Stimulated activated CD4-positive, alpha-beta T cell treated with anti-CD3 and anti-CD28 coated beads, Interleukin-1b, Interleukin-23, amount 100 ng/mL, for 1 hour (primary cell): ENCODE measurements around the gene MYO1C.
A peak's percentile ranks its signal among the peaks of the same experiment; 100 is the strongest.
"Not testable (repeated sequence)": the region's sequence is repeated elsewhere in the genome, so short reads cannot be mapped to it uniquely, and the experiment has no call there.

Source experiments
- DNase-seq, 2 donors: peaks; one replicate each; pipeline ENCODE4 v3.0.0-alpha.2; 2020; ENCODE audit warnings: low read depth in 2 of 2

The MYO1C gene, protein sequence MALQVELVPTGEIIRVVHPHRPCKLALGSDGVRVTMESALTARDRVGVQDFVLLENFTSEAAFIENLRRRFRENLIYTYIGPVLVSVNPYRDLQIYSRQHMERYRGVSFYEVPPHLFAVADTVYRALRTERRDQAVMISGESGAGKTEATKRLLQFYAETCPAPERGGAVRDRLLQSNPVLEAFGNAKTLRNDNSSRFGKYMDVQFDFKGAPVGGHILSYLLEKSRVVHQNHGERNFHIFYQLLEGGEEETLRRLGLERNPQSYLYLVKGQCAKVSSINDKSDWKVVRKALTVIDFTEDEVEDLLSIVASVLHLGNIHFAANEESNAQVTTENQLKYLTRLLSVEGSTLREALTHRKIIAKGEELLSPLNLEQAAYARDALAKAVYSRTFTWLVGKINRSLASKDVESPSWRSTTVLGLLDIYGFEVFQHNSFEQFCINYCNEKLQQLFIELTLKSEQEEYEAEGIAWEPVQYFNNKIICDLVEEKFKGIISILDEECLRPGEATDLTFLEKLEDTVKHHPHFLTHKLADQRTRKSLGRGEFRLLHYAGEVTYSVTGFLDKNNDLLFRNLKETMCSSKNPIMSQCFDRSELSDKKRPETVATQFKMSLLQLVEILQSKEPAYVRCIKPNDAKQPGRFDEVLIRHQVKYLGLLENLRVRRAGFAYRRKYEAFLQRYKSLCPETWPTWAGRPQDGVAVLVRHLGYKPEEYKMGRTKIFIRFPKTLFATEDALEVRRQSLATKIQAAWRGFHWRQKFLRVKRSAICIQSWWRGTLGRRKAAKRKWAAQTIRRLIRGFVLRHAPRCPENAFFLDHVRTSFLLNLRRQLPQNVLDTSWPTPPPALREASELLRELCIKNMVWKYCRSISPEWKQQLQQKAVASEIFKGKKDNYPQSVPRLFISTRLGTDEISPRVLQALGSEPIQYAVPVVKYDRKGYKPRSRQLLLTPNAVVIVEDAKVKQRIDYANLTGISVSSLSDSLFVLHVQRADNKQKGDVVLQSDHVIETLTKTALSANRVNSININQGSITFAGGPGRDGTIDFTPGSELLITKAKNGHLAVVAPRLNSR

GRCh38 chr17:1492249-1493206 lies at the start of gene MYO1C:
Gene MYO1C (minus strand): TSS chr17:1492686. CDS start chr17:1492487, 199 bp downstream.
- no peak for DNase-seq

DNA sequence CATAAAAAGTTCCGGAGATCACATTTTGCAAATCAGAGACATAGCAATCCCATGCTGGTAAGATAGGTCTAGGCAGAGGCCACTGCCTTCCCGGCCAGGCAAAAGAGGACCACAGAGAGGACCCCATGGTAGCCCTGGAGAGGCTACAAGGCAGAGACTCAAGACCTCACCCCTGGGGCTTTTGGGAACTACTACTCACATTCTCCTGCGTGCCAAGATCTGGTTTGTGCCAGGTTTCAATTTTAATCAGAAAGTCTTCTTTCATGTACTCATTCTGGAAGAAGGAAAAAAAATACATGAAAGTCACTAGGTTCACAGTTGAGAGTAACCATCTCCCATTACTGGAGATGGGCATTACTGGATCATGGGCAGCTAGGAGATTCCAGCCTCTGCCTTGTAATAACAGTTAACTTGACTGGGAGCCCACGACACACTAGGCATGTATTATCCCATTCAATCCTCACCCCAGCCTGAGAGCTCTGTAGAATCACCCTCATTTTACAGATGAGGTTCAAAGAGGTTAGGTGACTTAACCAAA lies 49.0 kb upstream of the MYO1C start:
- DNase-seq: no peak

DNA sequence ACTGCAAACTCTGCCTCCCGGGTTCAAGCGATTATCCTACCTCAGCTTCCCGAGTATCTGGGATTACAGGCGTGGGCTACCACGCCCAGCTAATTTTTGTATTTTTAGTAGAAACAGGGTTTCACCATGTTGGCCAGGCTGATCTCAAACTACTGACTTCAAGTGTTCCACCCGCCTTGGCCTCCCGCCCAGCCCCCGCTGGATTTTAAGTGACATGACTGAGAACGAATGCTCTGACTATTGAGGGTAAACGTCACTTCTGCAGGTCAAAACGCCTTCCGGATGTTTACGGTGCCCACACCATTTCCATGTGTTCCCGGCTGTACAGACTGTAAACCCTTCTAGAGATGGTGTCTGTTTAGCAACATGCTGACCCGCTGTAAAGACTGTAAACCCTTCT lies 47.3 kb upstream of the MYO1C start:
- no peak for DNase-seq

DNA sequence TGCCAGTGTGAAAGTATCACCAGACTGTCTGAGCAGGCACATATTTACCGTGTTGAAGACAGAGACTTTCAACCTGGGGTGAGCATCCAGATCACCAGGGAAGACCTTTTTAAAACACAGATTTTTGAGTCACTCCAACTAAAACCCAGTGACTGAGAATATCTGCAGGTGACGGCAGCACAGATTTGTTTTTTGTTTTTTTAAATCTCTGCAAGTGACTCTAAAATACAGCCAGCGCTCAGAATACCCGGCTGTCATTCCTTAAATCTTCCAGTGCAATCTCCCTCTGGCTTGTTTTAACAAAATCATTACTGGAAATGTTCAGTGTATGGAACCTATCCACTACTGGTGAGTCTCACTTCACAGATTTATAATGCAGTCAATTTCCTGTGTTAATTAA lies 43.3 kb upstream of the MYO1C start:
- no peak for DNase-seq

GRCh38 chr17:1533661-1534325 lies 41.3 kb upstream of the MYO1C start:
- no peak for DNase-seq

DNA sequence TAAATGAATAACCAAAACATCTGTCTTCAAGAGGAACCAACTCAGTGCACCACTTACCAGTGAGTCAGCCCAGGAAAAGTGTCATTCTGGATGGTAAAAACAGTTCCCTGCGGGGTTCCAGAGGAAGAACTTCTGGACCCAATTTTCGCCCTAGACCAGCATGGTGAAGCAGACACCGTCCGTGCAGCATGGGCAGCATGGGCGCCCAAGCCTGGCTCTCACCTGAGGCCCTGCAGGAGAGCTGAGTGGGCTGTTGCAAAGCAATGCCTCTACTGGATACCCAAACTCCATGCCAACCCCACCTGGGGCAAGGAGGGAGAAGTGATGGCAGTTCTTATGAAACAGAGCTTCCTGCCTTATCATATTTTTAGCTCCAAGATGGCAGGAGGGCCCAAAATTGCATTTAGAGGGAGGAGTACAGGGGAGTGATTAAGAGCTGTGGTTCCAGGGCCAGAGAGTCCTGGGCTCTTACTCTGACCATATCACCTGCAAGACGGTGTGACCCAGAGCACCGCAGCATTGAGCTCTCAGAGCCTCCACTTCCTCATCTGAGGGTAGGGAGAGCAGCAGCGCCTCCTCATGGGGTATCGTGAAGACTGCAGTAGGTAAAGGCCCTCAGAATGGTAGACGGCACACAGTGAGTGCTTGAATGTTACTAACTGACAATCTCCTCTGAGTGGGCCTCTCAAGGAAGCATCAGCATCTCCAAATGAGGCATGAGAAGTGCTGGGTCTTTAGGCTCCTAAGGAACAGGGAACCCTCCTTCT lies 40.5 kb upstream of the MYO1C start:
- peak in 1 of 2 donors; percentile 10 for DNase-seq

DNA sequence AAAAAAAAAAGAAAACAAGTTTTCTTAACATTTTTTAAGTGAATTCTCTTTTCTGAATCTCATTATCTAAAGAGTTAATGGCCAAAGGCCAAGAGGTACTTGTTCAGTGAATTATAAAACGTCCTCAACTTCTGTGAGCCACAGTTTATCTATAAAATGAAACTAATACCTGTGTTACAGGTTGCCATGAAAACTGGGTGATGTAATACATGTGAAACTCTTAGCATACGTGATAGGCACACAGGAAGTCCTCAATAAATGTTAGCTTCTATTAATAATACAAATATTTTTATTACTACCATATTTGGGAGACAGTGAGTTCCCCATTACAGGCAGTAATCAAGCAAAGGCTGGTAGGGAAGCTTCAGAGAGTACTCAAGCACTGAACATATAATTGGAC lies 37.4 kb upstream of the MYO1C start:
- no peak for DNase-seq

GRCh38 chr17:1526876-1527275 lies 34.4 kb upstream of the MYO1C start:
- not testable (repeated sequence) for DNase-seq

DNA sequence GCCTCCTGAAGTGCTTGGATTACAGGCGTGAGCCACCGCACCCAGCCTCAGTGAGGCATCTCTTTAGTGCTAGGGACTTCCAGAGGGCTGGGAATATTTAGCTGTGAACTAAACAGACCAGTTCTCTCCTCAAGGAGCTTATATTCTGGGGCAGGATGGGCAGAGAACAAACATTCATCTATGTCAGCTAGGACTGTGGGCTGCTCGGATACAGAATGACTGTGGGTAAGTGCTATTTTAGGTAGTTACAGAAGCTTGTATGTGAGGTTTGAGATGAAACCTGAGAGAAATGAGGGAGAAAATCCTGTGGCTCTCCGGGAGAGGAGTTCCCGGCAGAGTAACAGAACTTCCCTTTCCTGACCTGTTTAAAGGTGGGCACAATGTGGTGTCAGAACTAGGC lies 30.1 kb upstream of the MYO1C start:
- DNase-seq: no peak

GRCh38 chr17:1521086-1521640 lies 28.7 kb upstream of the MYO1C start:
- DNase-seq: no peak

DNA sequence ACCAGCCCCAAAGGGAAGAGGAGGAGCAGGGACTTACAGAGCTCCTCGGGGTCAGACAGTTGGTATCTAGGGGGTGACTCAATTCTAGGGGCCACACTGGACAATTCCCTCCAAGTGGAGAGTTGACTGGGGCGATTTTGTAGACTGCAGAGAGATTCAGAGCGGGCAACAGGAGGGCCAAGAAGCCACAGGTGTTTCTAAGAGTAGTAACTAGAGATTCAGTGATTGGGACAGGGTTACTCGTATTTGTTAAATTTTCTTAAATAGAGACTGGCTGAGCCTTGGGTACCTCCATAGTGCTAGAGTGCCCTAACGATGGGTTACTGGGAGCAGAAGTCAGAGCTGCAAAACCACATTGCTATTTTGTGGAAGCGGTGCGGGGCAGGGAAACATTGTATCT lies 27.2 kb upstream of the MYO1C start:
- no peak for DNase-seq

GRCh38 chr17:1518410-1518809 lies 25.9 kb upstream of the MYO1C start:
- no peak for DNase-seq

GRCh38 chr17:1516388-1517161 lies 24.1 kb upstream of the MYO1C start, which contains the start of gene INPP5K:
Gene INPP5K (minus strand): TSS chr17:1516612. CDS start chr17:1516499, 113 bp downstream.
- peak; percentile 86 to 94 for DNase-seq

GRCh38 chr17:1515640-1516387 lies 23.3 kb upstream of the MYO1C start:
- no peak for DNase-seq

GRCh38 chr17:1512351-1512750 lies 19.9 kb upstream of the MYO1C start:
- DNase-seq: no peak

DNA sequence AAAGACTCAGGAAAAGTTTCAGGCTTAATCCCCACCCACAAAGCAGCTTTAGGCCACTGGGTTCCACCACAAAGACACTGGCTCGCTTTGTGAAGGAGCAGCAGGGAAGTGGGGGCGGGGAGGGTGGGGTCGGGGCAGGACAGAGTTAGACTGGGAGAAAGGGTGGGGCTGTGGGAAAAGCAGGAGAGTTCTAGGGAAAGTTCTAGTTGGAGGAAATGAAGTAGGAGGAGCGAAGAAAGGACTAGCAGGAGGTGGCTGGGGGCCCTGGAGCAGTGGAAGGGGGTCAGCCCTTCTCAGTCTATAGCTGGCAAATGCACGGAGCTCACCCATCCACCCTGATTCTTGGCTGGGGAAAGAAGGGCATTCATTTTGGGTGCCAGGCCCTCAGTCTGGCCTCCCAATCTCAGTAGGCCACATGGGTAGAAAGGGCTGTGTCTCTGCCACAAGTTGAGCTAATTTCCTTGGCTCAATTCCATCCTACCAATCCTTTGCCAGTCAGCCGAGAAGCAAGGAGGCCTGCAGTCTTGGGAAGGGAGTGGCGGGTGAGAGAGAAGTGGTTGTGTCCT lies 19.4 kb upstream of the MYO1C start:
- DNase-seq: no peak

GRCh38 chr17:1511290-1511689 lies 18.8 kb upstream of the MYO1C start:
- no peak for DNase-seq
